HEK293T (cell line): Measurements from ENCODE around the gene NR4A1.
"Not testable (repeated sequence)": the region's sequence is repeated elsewhere in the genome, so short reads cannot be mapped to it uniquely, and the experiment has no call there.

ENCODE experiments used
- CTCF ChIA-PET: fragments of 350-600 bp; formaldehyde crosslinking; extraction: SDS; loops from one replicate; lab custom pipeline; 2021; ENCODE audit warnings: antibody characterized with exemption, inconsistent platforms; lab: Yijun Ruan, JAX
- POLR2A ChIA-PET: fragments of 350-600 bp; formaldehyde crosslinking; extraction: SDS; loops from one replicate; lab custom pipeline; 2020; ENCODE audit warnings: antibody characterized with exemption, inconsistent platforms; lab: Yijun Ruan, JAX
- DNase-seq: peaks from one replicate; pipeline ENCODE4 v3.0.0; 2012; ENCODE audit warnings: mixed read lengths; ENCODE audit errors: extremely low spot score
- L3MBTL2 ChIP-seq: fragments of 450-650 bp; conservative IDR thresholded peaks from 2 replicates; pipeline ENCODE4 v1.6.1; 2016; ENCODE audit warnings: mild to moderate bottlenecking
- LEF1 ChIP-seq: fragments of 450-650 bp; IDR thresholded peaks from 2 replicates; pipeline ENCODE4 v1.6.1; 2017; ENCODE audit warnings: mild to moderate bottlenecking, borderline replicate concordance
- TF ChIP-seq, protein P1 (sequence below): fragments of 450-650 bp; IDR thresholded peaks from 2 replicates; pipeline ENCODE4 v1.6.1; 2016

NR4A1 gene

DNA sequence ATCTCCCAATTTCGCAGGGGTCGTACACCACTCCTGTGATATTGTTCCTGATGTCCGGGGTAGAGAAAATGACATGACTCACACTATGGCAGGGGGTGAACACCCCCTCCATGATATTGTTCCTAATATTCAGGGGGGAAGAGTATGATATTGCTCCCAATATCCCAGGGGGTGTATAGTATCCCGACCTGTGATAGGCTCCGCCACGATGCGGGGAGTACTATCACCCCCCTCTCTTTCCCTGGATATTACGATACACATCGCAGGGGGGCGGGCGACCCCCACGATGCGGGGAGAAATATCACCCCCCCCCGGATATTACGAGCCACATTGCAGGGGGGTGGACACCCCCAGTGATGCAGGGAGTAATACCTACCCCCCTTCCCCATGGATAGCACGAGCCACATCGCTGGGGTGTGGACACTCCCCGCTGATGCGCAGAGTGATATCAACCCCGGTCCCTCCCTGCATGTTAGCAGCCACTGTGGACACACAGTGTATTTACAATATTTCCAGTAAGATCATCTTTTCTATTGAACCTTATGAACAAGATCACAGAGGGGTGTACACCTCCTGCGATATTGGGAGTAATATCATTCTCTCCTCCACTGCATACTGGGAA lies 45.9 kb downstream of the NR4A1 start:
- TF ChIP-seq L3MBTL2 (no peak), LEF1 (no peak)
- TF ChIP-seq, protein P1, sequence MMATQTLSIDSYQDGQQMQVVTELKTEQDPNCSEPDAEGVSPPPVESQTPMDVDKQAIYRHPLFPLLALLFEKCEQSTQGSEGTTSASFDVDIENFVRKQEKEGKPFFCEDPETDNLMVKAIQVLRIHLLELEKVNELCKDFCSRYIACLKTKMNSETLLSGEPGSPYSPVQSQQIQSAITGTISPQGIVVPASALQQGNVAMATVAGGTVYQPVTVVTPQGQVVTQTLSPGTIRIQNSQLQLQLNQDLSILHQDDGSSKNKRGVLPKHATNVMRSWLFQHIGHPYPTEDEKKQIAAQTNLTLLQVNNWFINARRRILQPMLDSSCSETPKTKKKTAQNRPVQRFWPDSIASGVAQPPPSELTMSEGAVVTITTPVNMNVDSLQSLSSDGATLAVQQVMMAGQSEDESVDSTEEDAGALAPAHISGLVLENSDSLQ: no peak
- DNase-seq: no peak
- ChIA-PET POLR2A (no interaction called here), CTCF (no interaction called here)

DNA sequence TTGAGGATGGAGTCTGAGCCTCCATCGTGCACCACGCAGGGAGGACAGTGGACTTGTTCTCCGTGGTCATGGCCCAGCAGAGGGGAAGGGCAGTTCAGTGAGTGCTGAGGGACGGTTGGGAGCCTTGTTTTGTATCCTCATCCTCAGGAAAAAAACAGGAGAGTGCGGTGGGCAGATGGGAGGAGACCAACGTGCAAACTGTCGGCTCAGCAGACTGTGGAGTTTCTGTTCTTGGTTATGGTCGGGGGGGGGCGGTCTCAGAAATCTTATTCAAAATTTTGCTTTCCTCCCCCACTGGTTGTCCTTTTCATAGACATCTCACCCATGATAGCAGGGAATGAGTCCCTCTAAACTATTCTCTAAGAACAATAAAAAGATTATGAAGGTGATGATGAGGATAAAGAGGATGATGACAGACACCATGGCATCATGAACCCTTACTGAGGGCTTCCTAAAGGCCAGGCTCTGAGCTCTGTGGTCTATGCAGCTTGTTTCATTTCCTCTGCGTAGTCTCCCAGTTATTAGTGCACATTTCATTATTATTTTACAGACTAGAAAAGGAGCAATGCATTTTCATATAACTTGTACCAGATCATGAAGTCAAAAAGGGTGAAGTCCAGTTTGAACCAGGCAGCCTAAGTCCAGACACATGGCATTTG lies 53.3 kb downstream of the NR4A1 start:
- POLR2A ChIA-PET, CTCF ChIA-PET, DNase-seq: not testable (repeated sequence)
